Endothelial cell of umbilical vein (primary cell): ENCODE data around the gene MAPKAP1.

Experiments used
- EZH2 ChIP-seq: IDR thresholded peaks from 2 replicates; pipeline ENCODE4 v1.6.1; 2012; ENCODE audit warnings: borderline replicate concordance, low read depth, mild to moderate bottlenecking, moderate library complexity, low read length, inconsistent platforms; ENCODE audit not compliant: severe bottlenecking
- FOS ChIP-seq: IDR thresholded peaks from 2 replicates; pipeline ENCODE4 v1.6.1; 2011; ENCODE audit warnings: mild to moderate bottlenecking, low read length, moderate library complexity, borderline replicate concordance; ENCODE audit not compliant: insufficient read depth
- GATA2 ChIP-seq: IDR thresholded peaks from 2 replicates; pipeline ENCODE4 v1.7.0; 2011; ENCODE audit warnings: low read depth, mild to moderate bottlenecking, moderate library complexity, mixed read lengths, low read length; ENCODE audit not compliant: insufficient read length, insufficient read depth
- JUN ChIP-seq: IDR thresholded peaks from 2 replicates; pipeline ENCODE4 v1.6.1; 2011; ENCODE audit warnings: borderline replicate concordance, low read depth; ENCODE audit not compliant: insufficient read length, insufficient read depth
- MYC ChIP-seq: IDR thresholded peaks from one replicate; pipeline ENCODE4 v1.6.1; 2011; ENCODE audit warnings: mild to moderate bottlenecking, low read depth, low read length
- POLR2A ChIP-seq: IDR thresholded peaks from 2 replicates; pipeline ENCODE4 v1.6.1; 2012; ENCODE audit warnings: low read depth, mild to moderate bottlenecking, control low read depth, low read length
- POLR2AphosphoS5 ChIP-seq: IDR thresholded peaks from 2 replicates; pipeline ENCODE4 v1.6.1; 2012; ENCODE audit warnings: low read depth, mild to moderate bottlenecking, control low read depth, low read length, moderate library complexity; ENCODE audit not compliant: insufficient read depth
- TF ChIP-seq, protein P1 (sequence below), 2 donors: IDR thresholded peaks; 1 replicate in 1 of 2; 2 replicates in 1 of 2; pipeline ENCODE4 v1.5.1; 2011; ENCODE audit warnings: low read length in 2 of 2, mild to moderate bottlenecking in 2 of 2, moderate library complexity in 2 of 2, control low read depth in 1 of 2, inconsistent platforms in 1 of 2, low read depth in 1 of 2; ENCODE audit not compliant: insufficient read depth in 1 of 2; ENCODE audit errors: extremely low read depth in 1 of 2
- TF ChIP-seq, protein P2 (sequence below): IDR thresholded peaks from 2 replicates; pipeline ENCODE4 v1.6.1; 2011; ENCODE audit not compliant: insufficient read depth, insufficient read length

DNA sequence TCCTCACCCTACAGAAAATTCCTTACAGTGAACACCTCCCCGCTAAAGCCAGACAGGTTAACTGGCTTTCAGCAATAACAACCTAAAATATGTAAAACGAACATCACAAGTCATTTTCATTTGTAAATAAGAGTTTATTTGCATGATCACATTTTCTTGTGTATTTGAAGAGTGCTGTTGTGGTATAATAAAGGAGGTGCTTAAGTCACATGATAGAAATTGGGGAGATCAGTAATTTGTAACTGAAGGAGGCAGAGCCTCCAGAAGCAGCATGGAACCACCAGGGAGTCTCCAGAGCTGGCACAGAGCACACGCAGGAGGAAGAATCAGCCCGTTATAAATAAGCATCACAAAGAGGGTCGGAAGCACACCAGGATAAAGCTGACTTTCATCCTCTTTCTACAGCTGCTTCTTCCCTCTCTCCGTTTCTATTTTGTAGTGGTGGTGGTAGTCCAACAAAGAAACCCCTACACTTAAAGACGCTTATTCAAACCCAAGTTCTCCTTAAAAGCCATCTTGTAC lies 210.6 kb downstream of the MAPKAP1 start:
- TF ChIP-seq EZH2 (no peak), POLR2A (no peak), POLR2AphosphoS5 (no peak), MYC (no peak), JUN (no peak), FOS (no peak), GATA2 (no peak)
- TF ChIP-seq, protein P1, sequence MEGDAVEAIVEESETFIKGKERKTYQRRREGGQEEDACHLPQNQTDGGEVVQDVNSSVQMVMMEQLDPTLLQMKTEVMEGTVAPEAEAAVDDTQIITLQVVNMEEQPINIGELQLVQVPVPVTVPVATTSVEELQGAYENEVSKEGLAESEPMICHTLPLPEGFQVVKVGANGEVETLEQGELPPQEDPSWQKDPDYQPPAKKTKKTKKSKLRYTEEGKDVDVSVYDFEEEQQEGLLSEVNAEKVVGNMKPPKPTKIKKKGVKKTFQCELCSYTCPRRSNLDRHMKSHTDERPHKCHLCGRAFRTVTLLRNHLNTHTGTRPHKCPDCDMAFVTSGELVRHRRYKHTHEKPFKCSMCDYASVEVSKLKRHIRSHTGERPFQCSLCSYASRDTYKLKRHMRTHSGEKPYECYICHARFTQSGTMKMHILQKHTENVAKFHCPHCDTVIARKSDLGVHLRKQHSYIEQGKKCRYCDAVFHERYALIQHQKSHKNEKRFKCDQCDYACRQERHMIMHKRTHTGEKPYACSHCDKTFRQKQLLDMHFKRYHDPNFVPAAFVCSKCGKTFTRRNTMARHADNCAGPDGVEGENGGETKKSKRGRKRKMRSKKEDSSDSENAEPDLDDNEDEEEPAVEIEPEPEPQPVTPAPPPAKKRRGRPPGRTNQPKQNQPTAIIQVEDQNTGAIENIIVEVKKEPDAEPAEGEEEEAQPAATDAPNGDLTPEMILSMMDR (IDR thresholded peaks at IDR 0.05; ENCODE audit: extremely low read depth in 1 of 2, insufficient read depth in 1 of 2, low read depth in 1 of 2, low read length in 2 of 2): no peak
- TF ChIP-seq, protein P2, sequence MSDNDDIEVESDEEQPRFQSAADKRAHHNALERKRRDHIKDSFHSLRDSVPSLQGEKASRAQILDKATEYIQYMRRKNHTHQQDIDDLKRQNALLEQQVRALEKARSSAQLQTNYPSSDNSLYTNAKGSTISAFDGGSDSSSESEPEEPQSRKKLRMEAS: no peak
